HAP-1 (cell line): ENCODE measurements around the gene MGLL.
A peak's percentile ranks its signal among the peaks of the same experiment; 100 is the strongest.

ENCODE experiments used
- DNase-seq, 2 experiments: peaks; one replicate each; pipeline ENCODE4 v3.0.0-alpha.2; 2016 to 2020; ENCODE audit warnings: low spot score in 2 of 2
- H3K27me3 ChIP-seq: fragments of 250-450 bp; sonication (Bioruptor Pico); 2 replicates; pipeline ENCODE4 v1.5.1; 2020; ENCODE audit warnings: low read depth, mild to moderate bottlenecking, moderate library complexity
- H3K36me3 ChIP-seq: fragments of 250-450 bp; sonication (Bioruptor Pico); replicated peaks from 2 replicates; pipeline ENCODE4 v1.5.1; 2020; ENCODE audit warnings: mild to moderate bottlenecking
- H3K4me1 ChIP-seq: fragments of 250-450 bp; sonication (Bioruptor Pico); 2 replicates; pipeline ENCODE4 v1.5.1; 2020; ENCODE audit warnings: mild to moderate bottlenecking
- H3K4me3 ChIP-seq: fragments of 250-450 bp; sonication (Bioruptor Pico); 2 replicates; pipeline ENCODE4 v1.5.1; 2020; ENCODE audit warnings: mild to moderate bottlenecking, moderate library complexity
- H3K9me3 ChIP-seq: fragments of 250-450 bp; sonication (Bioruptor Pico); 2 replicates; pipeline ENCODE4 v1.5.1; 2020; ENCODE audit warnings: mild to moderate bottlenecking, moderate library complexity
- in situ Hi-C: fragments of 300-500 bp; cut with MboI; formaldehyde crosslinking; loops from 3 replicates; pipeline ENCODE4 v1.14.3; 2020; ENCODE audit warnings: low sequenced_read_pairs, inconsistent platforms, mixed read lengths

MGLL gene

GRCh38 chr3:127822041-127822681 is at the start of gene MGLL:
Gene MGLL (minus strand): TSS chr3:127822515. CDS start chr3:127822318, 197 bp downstream.
- no peaks in the 10 kb centered on the region for H3K4me1 ChIP-seq

DNA sequence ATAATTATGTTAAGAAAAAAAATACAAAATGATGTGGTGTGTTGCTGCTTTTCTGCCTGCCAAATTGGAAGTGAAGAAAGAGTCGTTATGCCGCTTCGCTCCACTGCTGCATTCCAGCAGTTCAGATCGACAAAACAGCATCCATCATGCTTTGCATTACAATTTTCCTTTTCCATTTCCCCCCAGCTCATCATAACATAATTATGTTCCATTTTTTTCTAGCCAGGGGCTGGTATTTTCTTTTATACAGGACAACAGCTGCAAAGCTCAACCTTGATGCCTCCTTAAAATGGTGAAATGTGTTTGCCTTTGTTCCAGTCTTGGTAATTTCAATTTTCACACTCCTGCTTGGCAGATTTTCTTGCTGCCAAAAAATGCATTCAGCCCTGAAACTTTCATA is 47.8 kb upstream of the MGLL start:
- in situ Hi-C loops: no loop called here
- Histone ChIP-seq H3K36me3 (no peaks in the 10 kb centered on the region), H3K27me3 (peaks cover 3% of the 10 kb centered on the region; the same call in 1 of the 2 replicates), H3K4me1 (no peaks in the 10 kb centered on the region), H3K4me3 (no peak overlapping the region), H3K9me3 (no peaks in the 10 kb centered on the region)
- DNase-seq: no peak

More at GRCh38 chr3:127822041-127822681, at the start of gene MGLL:
- Histone ChIP-seq H3K36me3 (no peaks in the 10 kb centered on the region), H3K9me3 (no peaks in the 10 kb centered on the region), H3K4me3 (peak within 1 kb of the TSS; percentile 31), H3K27me3 (peaks cover 19% of the 10 kb centered on the region)
- peak in 1 of 2 experiments; percentile 20 for DNase-seq
- in situ Hi-C loops: no loop called here

- Histone ChIP-seq H3K9me3 (no peaks in the 10 kb centered on the region), H3K27me3 (peaks cover 3% of the 10 kb centered on the region; the same call in 1 of the 2 replicates), H3K4me3 (no peak overlapping the region), H3K4me1 (no peaks in the 10 kb centered on the region), H3K36me3 (no peaks in the 10 kb centered on the region)
- DNase-seq: no peak
- in situ Hi-C loops: no loop called here
Observed at GRCh38 chr3:127867986-127868385, 45.7 kb upstream of the MGLL start.

DNA sequence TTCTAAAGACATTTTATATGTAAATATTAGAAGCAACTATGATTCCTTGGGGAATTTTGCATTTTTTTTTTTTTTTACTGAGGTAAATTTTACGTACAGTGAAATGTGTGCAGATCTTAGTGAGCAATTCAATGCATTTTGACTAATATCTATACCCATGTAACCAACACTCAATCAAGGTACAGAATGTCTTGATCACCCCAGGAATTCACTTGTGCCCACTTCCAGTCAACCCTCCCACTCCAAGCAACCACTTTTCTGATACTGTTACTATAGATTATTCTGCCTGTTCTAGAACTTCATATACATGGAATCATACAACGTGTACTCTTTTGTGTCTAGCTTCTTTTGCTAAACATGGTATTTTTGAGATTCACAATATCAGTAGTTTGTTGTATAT is 45.1 kb upstream of the MGLL start:
- peaks cover 3% of the 10 kb centered on the region; the same call in 1 of the 2 replicates for H3K27me3 ChIP-seq
- in situ Hi-C loops: no loop called here
- H3K36me3 ChIP-seq: no peaks in the 10 kb centered on the region
- no peaks in the 10 kb centered on the region for H3K4me1 ChIP-seq
- no peaks in the 10 kb centered on the region for H3K9me3 ChIP-seq
- no peak for DNase-seq
- no peak overlapping the region for H3K4me3 ChIP-seq

DNA sequence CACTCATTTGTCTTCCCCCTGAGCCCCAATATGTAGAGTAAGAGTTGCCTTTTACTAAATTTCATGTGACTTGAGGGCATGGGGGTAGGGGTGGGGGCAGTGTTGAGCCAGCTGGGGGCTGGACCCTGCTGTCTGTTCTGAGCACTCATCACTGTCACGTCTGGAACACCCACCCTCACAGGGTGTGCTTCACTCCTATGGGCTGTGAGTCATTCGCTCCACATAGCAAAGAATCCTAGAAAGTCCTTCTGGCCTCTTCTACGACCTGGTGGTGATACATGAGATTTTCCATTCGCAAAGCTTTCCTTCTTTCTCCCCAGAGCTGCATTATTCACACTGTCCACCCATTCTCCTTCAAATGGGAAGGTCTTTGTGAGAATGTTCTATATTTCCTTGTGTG is 43.6 kb upstream of the MGLL start:
- in situ Hi-C loops: no loop called here
- H3K9me3 ChIP-seq: no peaks in the 10 kb centered on the region; the same call in 1 of the 2 replicates
- peaks cover 3% of the 10 kb centered on the region; the same call in 1 of the 2 replicates for H3K27me3 ChIP-seq
- H3K4me1 ChIP-seq: no peaks in the 10 kb centered on the region
- H3K4me3 ChIP-seq: no peak overlapping the region
- no peak for DNase-seq
- no peaks in the 10 kb centered on the region for H3K36me3 ChIP-seq

DNA sequence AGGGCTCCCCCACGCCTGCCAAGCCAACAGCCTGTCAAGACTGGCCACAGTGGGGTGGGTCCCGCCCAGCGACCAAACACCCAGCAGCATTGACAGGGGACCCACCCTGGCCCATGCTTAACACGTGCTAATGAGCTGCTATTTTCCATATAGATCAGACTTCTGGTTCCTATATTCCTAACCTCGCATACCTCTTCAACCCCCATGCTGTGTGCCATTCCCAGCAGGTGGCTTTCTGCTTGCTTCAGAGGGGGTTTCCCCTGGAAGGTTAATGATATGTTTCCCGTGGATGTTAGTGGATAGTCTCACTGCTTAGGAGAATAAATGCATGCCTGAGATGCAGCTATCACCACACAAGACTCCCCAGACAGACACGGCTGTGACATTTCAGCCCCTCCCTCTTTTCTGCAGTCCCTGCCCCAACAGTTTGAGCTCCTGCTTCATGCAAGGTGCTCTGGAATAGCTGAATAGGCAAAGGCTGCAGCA is 37.9 kb upstream of the MGLL start:
- Histone ChIP-seq H3K9me3 (no peaks in the 10 kb centered on the region; the same call in 1 of the 2 replicates), H3K27me3 (no peaks in the 10 kb centered on the region), H3K4me1 (no peaks in the 10 kb centered on the region), H3K4me3 (no peak overlapping the region), H3K36me3 (no peaks in the 10 kb centered on the region)
- in situ Hi-C loops: no loop called here
- DNase-seq: no peak

DNA sequence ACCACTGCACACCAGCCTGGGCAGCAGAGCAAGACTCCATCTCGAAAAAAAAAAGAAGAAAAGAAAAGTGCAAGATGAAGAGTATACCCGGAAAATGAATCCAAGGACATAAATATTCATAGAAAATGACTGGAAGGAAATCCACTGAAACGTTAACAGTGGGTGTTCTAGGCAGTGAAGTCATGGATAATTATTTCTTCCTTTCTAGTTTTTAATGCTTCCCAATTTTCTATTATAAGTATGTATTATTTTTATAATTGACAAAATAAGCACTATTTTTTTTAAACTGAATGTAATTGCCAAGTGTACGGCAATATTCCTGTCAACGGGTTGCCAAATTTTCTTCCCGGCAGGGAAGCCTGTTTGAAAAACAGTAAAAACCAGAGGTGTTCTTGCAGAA is 37.4 kb upstream of the MGLL start:
- Histone ChIP-seq H3K4me1 (no peaks in the 10 kb centered on the region), H3K4me3 (no peak overlapping the region), H3K36me3 (no peaks in the 10 kb centered on the region), H3K27me3 (no peaks in the 10 kb centered on the region), H3K9me3 (no peaks in the 10 kb centered on the region; the same call in 1 of the 2 replicates)
- no peak for DNase-seq
- in situ Hi-C loops: no loop called here

DNA sequence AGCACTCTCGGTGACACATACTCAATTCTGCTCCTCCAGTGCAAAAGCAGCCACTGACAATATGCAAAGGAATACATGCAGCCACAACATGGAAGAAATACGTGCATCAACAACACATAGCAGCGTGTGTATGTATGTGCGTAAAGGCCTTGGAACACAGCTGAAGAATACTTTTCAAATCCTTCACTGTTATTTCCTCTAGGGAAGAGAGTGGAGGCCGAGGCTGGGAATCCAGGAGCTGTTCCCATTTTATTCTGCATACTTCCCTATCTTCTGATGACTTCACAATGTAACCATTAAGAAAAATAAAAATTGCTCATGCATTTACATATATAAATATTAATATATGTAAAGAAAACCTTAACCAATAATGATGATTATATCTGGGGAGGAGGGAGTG is 36.6 kb upstream of the MGLL start:
- H3K9me3 ChIP-seq: no peaks in the 10 kb centered on the region; the same call in 1 of the 2 replicates
- H3K4me1 ChIP-seq: no peaks in the 10 kb centered on the region
- H3K36me3 ChIP-seq: no peaks in the 10 kb centered on the region
- no peak overlapping the region for H3K4me3 ChIP-seq
- no peak for DNase-seq
- in situ Hi-C loops: no loop called here
- H3K27me3 ChIP-seq: no peaks in the 10 kb centered on the region

- Histone ChIP-seq H3K9me3 (no peaks in the 10 kb centered on the region; the same call in 1 of the 2 replicates), H3K36me3 (no peaks in the 10 kb centered on the region), H3K27me3 (no peaks in the 10 kb centered on the region), H3K4me1 (no peaks in the 10 kb centered on the region), H3K4me3 (no peak overlapping the region)
- in situ Hi-C loops: no loop called here
- DNase-seq: no peak
Observed at GRCh38 chr3:127858521-127858920, 36.2 kb upstream of the MGLL start.

DNA sequence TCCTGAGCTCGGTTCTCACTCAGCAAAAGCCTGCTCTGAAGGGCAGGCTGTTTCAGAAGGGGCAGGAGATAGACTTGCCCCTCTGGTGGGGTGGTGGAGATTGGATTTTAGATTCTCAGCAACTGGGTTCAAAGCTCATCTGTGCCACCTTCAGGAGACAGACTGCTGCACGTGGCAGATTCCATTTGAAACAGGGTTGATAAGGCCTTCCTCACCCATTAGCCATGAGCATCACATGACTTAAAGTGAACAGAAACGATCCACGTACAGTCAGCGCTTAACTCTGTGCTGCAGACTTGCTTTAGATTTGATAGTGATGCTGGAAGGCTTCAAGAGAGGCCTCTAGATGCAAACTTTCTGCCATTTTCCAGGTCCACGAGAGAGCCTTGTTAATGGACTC is 35.0 kb upstream of the MGLL start:
- in situ Hi-C loops: no loop called here

GRCh38 chr3:127856801-127857200 is 34.5 kb upstream of the MGLL start:
- Histone ChIP-seq H3K36me3 (no peaks in the 10 kb centered on the region), H3K27me3 (no peaks in the 10 kb centered on the region), H3K9me3 (no peaks in the 10 kb centered on the region; the same call in 1 of the 2 replicates), H3K4me1 (no peaks in the 10 kb centered on the region), H3K4me3 (no peak overlapping the region)
- in situ Hi-C loops: no loop called here
- DNase-seq: no peak

More for the DNA sequence above, 35.0 kb upstream of the MGLL start:
- Histone ChIP-seq H3K36me3 (no peaks in the 10 kb centered on the region), H3K9me3 (no peaks in the 10 kb centered on the region; the same call in 1 of the 2 replicates), H3K4me1 (no peaks in the 10 kb centered on the region), H3K27me3 (no peaks in the 10 kb centered on the region), H3K4me3 (no peak overlapping the region)
- DNase-seq: no peak

DNA sequence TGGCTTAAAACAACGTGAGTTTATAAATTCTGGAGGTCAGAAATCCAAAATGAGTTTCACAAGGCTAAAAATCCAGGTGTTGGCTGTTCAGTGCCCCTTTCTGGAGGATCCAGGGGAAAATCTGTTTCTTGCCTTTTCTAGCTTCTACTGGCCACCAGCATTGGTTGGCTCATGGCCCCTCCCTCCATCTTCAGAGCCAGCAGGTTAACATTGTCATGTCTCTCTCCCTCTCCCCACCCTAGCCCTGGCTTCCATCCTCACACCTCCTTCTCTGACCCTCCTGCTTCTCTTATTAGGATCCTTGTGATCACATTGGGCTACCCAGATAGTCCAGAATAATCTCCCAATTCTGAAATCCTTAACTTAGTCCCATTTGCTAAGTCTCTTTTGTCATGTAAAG is 32.9 kb upstream of the MGLL start:
- Histone ChIP-seq H3K4me3 (no peak overlapping the region), H3K4me1 (no peaks in the 10 kb centered on the region), H3K9me3 (no peaks in the 10 kb centered on the region), H3K27me3 (no peaks in the 10 kb centered on the region), H3K36me3 (no peaks in the 10 kb centered on the region)
- no peak for DNase-seq
- in situ Hi-C loops: no loop called here

DNA sequence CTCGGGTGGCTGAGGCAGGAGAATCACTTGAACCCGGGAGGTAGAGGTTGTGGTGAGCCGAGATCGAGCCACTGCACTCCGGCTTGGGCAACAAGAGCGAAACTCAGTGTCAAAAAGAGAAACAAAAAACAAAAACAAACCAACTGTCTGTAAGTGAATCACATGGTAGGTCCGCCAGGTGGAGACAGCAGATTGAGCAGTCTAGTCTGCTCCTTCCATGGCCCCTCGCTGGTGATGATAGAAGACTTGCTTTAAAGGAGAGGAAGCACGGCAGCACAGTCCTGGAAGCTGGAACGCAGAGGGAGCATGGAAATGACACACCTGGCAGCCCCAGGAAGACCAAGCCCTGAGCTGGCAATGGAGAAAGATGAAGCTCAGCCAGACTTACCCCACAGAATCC is 31.4 kb upstream of the MGLL start:
- no peak overlapping the region for H3K4me3 ChIP-seq
- no peaks in the 10 kb centered on the region for H3K36me3 ChIP-seq
- DNase-seq: no peak
- no peaks in the 10 kb centered on the region for H3K27me3 ChIP-seq
- in situ Hi-C loops: no loop called here
- no peaks in the 10 kb centered on the region for H3K9me3 ChIP-seq
- no peaks in the 10 kb centered on the region for H3K4me1 ChIP-seq

- H3K36me3 ChIP-seq: no peaks in the 10 kb centered on the region
- H3K9me3 ChIP-seq: no peaks in the 10 kb centered on the region
- H3K4me3 ChIP-seq: no peak overlapping the region
- no peak for DNase-seq
- in situ Hi-C loops: no loop called here
- H3K4me1 ChIP-seq: no peaks in the 10 kb centered on the region
- H3K27me3 ChIP-seq: no peaks in the 10 kb centered on the region
Observed at GRCh38 chr3:127851899-127852298, 29.6 kb upstream of the MGLL start.
